Right lobe of liver (tissue), 4 donors: ENCODE results near the gene BEST4.

Experiments
- POLR2A ChIP-seq: fragments of 450-650 bp; IDR thresholded peaks from one replicate; pipeline ENCODE4 v1.6.1; 2017; ENCODE audit warnings: antibody characterized with exemption, mild to moderate bottlenecking
- TF ChIP-seq, protein P1 (sequence below), 4 donors: fragments of 200-600 bp in 3 of 4; fragments of 450-650 bp in 1 of 4; IDR thresholded peaks; one replicate each; pipeline versions ENCODE4 v1.5.1 to v1.8.0; 2016 to 2022; ENCODE audit warnings: antibody characterized with exemption in 4 of 4, mild to moderate bottlenecking in 2 of 4
- donor health status: DM: no; HTN: no; CAD: no.
- donor health status: DM: no; HTN: no; CAD: no.
- donor health status: DM: no; HTN: yes; CAD: no.

DNA sequence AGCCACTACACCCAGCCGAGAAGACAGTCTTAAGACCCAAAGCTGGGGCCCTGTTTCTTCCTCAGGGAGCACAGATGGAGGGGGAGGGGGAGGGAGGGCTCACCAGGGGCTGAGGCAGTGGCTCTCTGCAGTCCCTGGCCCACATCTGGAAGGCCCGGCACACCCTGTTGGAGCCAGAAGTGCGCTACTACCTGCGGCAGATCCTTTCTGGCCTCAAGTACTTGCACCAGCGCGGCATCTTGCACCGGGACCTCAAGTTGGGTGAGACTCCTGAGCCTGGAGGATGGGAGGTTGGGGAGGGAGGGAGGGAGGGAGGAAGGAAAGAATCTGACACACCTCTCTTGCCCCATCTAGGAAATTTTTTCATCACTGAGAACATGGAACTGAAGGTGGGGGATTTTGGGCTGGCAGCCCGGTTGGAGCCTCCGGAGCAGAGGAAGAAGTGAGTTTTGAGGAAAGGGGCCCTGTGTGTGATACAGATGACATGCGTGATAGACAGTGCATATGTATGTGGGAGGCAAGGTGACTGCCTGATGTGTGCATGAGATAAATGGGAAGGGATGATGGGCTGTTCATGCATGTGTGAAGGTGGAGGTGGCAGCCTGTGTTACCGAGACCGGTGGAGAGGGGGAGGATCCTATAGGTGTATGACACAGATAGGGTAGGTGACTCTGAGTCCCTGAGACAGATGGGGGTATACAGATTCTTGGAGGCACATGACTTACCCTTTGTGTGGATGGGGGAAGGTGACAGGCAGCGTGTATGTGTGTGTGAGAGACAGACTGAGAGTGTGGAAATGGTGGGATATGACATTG, 13.7 kb upstream of the BEST4 start:
- no peak for TF ChIP-seq POLR2A
- TF ChIP-seq, protein P1, sequence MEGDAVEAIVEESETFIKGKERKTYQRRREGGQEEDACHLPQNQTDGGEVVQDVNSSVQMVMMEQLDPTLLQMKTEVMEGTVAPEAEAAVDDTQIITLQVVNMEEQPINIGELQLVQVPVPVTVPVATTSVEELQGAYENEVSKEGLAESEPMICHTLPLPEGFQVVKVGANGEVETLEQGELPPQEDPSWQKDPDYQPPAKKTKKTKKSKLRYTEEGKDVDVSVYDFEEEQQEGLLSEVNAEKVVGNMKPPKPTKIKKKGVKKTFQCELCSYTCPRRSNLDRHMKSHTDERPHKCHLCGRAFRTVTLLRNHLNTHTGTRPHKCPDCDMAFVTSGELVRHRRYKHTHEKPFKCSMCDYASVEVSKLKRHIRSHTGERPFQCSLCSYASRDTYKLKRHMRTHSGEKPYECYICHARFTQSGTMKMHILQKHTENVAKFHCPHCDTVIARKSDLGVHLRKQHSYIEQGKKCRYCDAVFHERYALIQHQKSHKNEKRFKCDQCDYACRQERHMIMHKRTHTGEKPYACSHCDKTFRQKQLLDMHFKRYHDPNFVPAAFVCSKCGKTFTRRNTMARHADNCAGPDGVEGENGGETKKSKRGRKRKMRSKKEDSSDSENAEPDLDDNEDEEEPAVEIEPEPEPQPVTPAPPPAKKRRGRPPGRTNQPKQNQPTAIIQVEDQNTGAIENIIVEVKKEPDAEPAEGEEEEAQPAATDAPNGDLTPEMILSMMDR (IDR thresholded peaks at IDR 0.05) = no peak
